Measurements from ENCODE around the gene SYT2.

Gene SYT2

GRCh38 chr1:202704601-202705000 is 5.7 kb downstream of the SYT2 start:
- no peak for DNase-seq (ENCODE audit: low read depth in 3 of 3)

GRCh38 chr1:202703191-202703590 is 7.1 kb downstream of the SYT2 start:
- no peak for DNase-seq (ENCODE audit: low read depth in 3 of 3)

GRCh38 chr1:202702088-202702487 is 8.2 kb downstream of the SYT2 start:
- DNase-seq (ENCODE audit: low read depth in 3 of 3) = no peak

- DNase-seq (ENCODE audit: low read depth in 3 of 3) = no peak
These were observed 9.1 kb downstream of the SYT2 start for GRCh38 chr1:202701200-202701599.

GRCh38 chr1:202700061-202700460 is 10.2 kb downstream of the SYT2 start:
- no peak for DNase-seq (ENCODE audit: low read depth in 3 of 3)

GRCh38 chr1:202698276-202698675 is 12.0 kb downstream of the SYT2 start:
- DNase-seq (ENCODE audit: low read depth in 3 of 3) = no peak

GRCh38 chr1:202697038-202697437 is 13.2 kb downstream of the SYT2 start:
- no peak for DNase-seq (ENCODE audit: low read depth in 3 of 3)

GRCh38 chr1:202694314-202694713 is 15.9 kb downstream of the SYT2 start:
- DNase-seq (ENCODE audit: low read depth in 3 of 3) = no peak

GRCh38 chr1:202692959-202693555 is 17.2 kb downstream of the SYT2 start:
- DNase-seq (ENCODE audit: low read depth in 3 of 3) = peak; percentile 21 to 61 (median 43)

- DNase-seq (ENCODE audit: low read depth in 3 of 3) = no peak
These were observed 18.4 kb downstream of the SYT2 start for GRCh38 chr1:202691816-202692215.

GRCh38 chr1:202689493-202690342 is 20.5 kb downstream of the SYT2 start:
- DNase-seq (ENCODE audit: low read depth in 3 of 3) = no peak

- no peak for DNase-seq (ENCODE audit: low read depth in 3 of 3)
These were observed 21.2 kb downstream of the SYT2 start for GRCh38 chr1:202689082-202689481.

GRCh38 chr1:202688401-202688800 is 21.9 kb downstream of the SYT2 start:
- DNase-seq (ENCODE audit: low read depth in 3 of 3) = no peak

GRCh38 chr1:202687798-202688197 is 22.5 kb downstream of the SYT2 start:
- no peak for DNase-seq (ENCODE audit: low read depth in 3 of 3)

- no peak for DNase-seq (ENCODE audit: low read depth in 3 of 3)
These were observed 22.9 kb downstream of the SYT2 start for GRCh38 chr1:202687370-202687769.

- no peak for DNase-seq (ENCODE audit: low read depth in 3 of 3)
These were observed 24.6 kb downstream of the SYT2 start for GRCh38 chr1:202685641-202686040.

- DNase-seq (ENCODE audit: low read depth in 3 of 3) = no peak
These were observed 25.5 kb downstream of the SYT2 start for GRCh38 chr1:202684716-202685115.

- DNase-seq (ENCODE audit: low read depth in 3 of 3) = no peak
These were observed 27.2 kb downstream of the SYT2 start for GRCh38 chr1:202683029-202683428.

- no peak for DNase-seq (ENCODE audit: low read depth in 3 of 3)
These were observed 27.8 kb downstream of the SYT2 start for GRCh38 chr1:202682477-202682876.

- DNase-seq (ENCODE audit: low read depth in 3 of 3) = no peak
These were observed 28.4 kb downstream of the SYT2 start for GRCh38 chr1:202681736-202682420.

- no peak for DNase-seq (ENCODE audit: low read depth in 3 of 3)
These were observed 29.5 kb downstream of the SYT2 start for GRCh38 chr1:202680586-202681352.
